ENCODE results near the gene NPFF. TPM values are rescaled to one million over a fixed set of nuclear protein-coding genes. Genes with fewer than 3 reads are reported as not detected.
"Not testable (repeated sequence)": the region's sequence is repeated elsewhere in the genome, so short reads cannot be mapped to it uniquely, and the experiment has no call there.

The NPFF gene
- total and polyA plus RNA-seq, 2 of the 13 experiments (the other 11 are each of a cell fraction or from before 2014, with no cell fraction given) = not detected

DNA sequence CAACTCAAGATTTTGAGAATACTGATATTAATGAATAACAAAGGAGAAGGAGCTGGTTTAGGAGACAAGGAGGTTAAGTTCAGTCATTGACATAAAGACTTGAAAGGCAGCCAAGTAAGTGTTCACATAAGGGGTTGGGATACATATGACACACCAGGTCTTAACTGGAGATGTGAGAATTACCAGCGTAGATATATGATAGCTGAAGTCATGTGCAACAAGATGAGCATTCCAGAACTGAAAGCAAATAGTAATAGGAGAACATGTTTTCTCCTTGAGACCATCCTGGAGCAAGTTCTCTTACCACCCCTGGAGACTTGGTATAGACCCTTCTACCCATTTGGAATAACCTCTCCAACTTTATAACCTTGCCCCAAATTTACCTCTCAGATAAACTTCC lies 43.3 kb upstream of the NPFF start (continued):
- TF ChIP-seq ZNF569 (CRISPR knock-in tag; IDR thresholded peaks at IDR 0.05; ENCODE audit: borderline replicate concordance) = no peak

DNA sequence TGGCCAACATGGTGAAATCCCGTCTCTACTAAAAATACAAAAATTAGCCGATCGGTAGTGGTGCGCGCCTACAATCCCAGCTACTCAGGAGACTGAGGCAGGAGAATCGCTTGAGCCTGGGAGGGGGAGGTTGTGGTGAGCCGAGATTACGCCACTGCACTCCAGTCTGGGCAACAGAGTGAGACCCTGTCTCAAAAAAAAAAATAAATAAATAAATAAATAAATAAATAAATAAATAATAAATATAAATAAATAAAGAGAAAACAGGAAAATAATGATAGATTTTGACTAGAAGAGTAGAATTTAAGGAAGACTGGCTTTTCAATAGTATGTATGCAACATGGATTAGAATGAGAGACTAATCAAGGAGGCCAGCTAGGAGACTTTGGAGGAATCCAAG lies 42.8 kb upstream of the NPFF start:
- H3K9ac ChIP-seq (ENCODE audit: insufficient read depth, low read depth, low read length); H2AFZ ChIP-seq (ENCODE audit: low read length); CTCF ChIA-PET (ENCODE audit: low intra/inter-chr PET ratio, low total read pairs); H4K20me1 ChIP-seq (ENCODE audit: insufficient read depth, low read length); in situ Hi-C loops (cut with HindIII; ENCODE audit: extremely low pct_ligation_motif_present, low pct_unique_long_range_greater_than_20kb); H3K4me3 ChIP-seq (replicated peaks in 1 of 3; ENCODE audit: insufficient read depth in 1 of 3, low read depth in 2 of 3, low read length in 3 of 3); H3K9me3 ChIP-seq (ENCODE audit: low read length); H3K27me3 ChIP-seq (ENCODE audit: control insufficient read depth in 1 of 2, insufficient read depth in 2 of 2, low read length in 2 of 2); H3K27ac ChIP-seq (ENCODE audit: extremely low read length, insufficient read depth, low read length); ATAC-seq; FAIRE-seq; DNase-seq (ENCODE audit: low spot score); H3K79me2 ChIP-seq (ENCODE audit: insufficient read depth, low read length); H3K4me2 ChIP-seq (ENCODE audit: low read depth, low read length); intact Hi-C loops (cut with micrococcal nuclease; ENCODE audit: unreplicated experiment); BruUV-seq (replicated peaks); H3K4me1 ChIP-seq (ENCODE audit: insufficient read depth, low read length): not testable (repeated sequence)
- H3K36me3 ChIP-seq (replicated peaks in 1 of 2; ENCODE audit: control insufficient read depth in 1 of 2, insufficient read depth in 2 of 2, low read length in 2 of 2) = peaks cover 10 to 33% of the 10 kb centered on the region in 2 experiments
- POLR2A ChIA-PET = interaction anchor here (1.6 kb wide), 1 partner anchor 109 kb away, joined by 3 read pairs; no protein-coding TSS in a partner anchor
- 98% methylated on average over 8 of the region's 8 CpGs for WGBS (ENCODE audit: low lambda C conversion rate)

DNA sequence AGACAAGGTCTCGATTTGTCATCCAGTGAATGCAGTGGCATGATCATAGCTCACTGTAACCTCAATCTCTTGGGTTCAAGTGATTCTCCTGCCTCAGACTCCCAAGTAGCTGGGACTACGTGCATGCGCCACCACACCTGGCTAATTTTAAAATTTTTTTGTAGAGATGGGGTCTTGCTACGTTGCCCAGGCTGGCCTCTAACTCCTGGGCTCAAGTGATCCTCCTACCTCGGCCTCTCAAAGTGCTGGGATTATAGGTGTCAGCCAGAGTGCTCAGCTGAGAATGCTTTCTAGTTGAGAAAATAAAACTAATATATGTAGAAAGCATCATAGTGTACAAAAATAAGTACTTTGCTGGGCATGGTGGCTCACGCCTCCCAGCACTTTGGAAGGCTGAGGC lies 41.1 kb upstream of the NPFF start:
- ATAC-seq; H2AFZ ChIP-seq (ENCODE audit: low read length); POLR2A ChIA-PET: not testable (repeated sequence)

More for the DNA sequence above, 41.1 kb upstream of the NPFF start:
- H3K4me2 ChIP-seq (ENCODE audit: low read depth, low read length); BruUV-seq (replicated peaks); H3K9ac ChIP-seq (ENCODE audit: insufficient read depth, low read depth, low read length); intact Hi-C loops (cut with micrococcal nuclease; ENCODE audit: unreplicated experiment); H3K27ac ChIP-seq (ENCODE audit: extremely low read length, insufficient read depth, low read length); FAIRE-seq; H3K79me2 ChIP-seq (ENCODE audit: insufficient read depth, low read length); H3K4me3 ChIP-seq (replicated peaks in 1 of 3; ENCODE audit: insufficient read depth in 1 of 3, low read depth in 2 of 3, low read length in 3 of 3); CTCF ChIA-PET (ENCODE audit: low intra/inter-chr PET ratio, low total read pairs); in situ Hi-C loops (cut with HindIII; ENCODE audit: extremely low pct_ligation_motif_present, low pct_unique_long_range_greater_than_20kb); H4K20me1 ChIP-seq (ENCODE audit: insufficient read depth, low read length); H3K9me3 ChIP-seq (ENCODE audit: low read length); H3K27me3 ChIP-seq (ENCODE audit: control insufficient read depth in 1 of 2, insufficient read depth in 2 of 2, low read length in 2 of 2); DNase-seq (ENCODE audit: low spot score): not testable (repeated sequence)
- Histone ChIP-seq H3K4me1 (ENCODE audit: insufficient read depth, low read length) (peaks cover 19% of the 10 kb centered on the region), H3K36me3 (replicated peaks in 1 of 2; ENCODE audit: control insufficient read depth in 1 of 2, insufficient read depth in 2 of 2, low read length in 2 of 2) (peaks cover 10 to 35% of the 10 kb centered on the region in 2 experiments)
- 96% methylated on average over 6 of the region's 6 CpGs for WGBS (ENCODE audit: low lambda C conversion rate)
